GM10266 (cell line): ENCODE results near the gene KNSTRN.
A peak's percentile ranks its signal among the peaks of the same experiment; 100 is the strongest.

ENCODE experiments used
- DNase-seq: peaks from one replicate; pipeline ENCODE4 v3.0.0; 2012; ENCODE audit errors: extremely low spot score
- TF ChIP-seq, protein P1 (sequence below): IDR thresholded peaks from 2 replicates; pipeline ENCODE4 v1.5.1; 2012; ENCODE audit warnings: mild to moderate bottlenecking, low read depth; ENCODE audit not compliant: control insufficient read depth, insufficient read depth; ENCODE audit errors: missing control alignments

KNSTRN gene

GRCh38 chr15:40392986-40393948 is 10.7 kb downstream of the KNSTRN start:
- TF ChIP-seq, protein P1, sequence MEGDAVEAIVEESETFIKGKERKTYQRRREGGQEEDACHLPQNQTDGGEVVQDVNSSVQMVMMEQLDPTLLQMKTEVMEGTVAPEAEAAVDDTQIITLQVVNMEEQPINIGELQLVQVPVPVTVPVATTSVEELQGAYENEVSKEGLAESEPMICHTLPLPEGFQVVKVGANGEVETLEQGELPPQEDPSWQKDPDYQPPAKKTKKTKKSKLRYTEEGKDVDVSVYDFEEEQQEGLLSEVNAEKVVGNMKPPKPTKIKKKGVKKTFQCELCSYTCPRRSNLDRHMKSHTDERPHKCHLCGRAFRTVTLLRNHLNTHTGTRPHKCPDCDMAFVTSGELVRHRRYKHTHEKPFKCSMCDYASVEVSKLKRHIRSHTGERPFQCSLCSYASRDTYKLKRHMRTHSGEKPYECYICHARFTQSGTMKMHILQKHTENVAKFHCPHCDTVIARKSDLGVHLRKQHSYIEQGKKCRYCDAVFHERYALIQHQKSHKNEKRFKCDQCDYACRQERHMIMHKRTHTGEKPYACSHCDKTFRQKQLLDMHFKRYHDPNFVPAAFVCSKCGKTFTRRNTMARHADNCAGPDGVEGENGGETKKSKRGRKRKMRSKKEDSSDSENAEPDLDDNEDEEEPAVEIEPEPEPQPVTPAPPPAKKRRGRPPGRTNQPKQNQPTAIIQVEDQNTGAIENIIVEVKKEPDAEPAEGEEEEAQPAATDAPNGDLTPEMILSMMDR = no peak
- no peak for DNase-seq

GRCh38 chr15:40397688-40398412 is 15.3 kb downstream of the KNSTRN start:
- DNase-seq = no peak
- TF ChIP-seq, protein P1 = no peak

DNA sequence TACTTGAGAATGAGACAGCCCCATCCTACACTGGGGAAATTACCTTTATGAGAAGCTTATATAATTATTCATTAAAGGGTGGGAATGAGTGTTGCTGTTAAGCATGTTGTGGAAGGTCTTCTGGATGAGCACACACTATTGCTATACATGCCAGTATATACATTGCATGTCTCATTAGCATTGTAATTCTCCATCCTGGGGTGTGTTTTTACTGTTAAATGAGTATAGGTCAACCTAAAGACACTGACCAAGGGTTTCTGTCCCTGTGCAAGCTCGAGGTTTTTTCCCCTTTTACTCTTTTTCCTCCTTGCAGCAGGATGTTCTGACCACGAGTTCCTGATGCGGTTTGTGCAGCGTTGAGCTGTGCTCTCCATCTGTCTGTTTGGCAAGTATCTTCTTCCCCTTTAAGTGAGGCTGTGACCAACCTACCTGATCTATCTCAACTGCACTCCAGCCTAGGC is 15.9 kb downstream of the KNSTRN start:
- peak; percentile 32 for DNase-seq
- TF ChIP-seq, protein P1 = no peak

DNA sequence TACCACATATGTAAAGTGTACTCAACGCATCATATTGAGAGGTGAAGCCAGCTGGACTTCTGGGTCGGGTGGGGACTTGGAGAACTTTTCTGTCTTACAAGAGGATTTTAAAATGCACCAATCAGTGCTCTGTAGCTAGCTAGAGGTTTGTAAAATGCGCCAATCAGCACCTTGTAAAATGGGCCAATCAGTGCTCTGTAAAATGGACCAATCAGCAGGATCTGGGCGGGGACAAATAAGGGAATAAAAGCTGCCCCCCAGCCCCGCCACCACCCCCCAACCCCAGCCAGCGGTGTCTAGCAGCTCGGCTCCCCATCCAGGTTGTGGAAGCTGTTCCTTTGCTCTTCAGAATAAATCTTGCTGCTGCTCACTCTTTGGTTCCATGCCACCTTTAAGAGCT is 16.8 kb downstream of the KNSTRN start:
- DNase-seq = no peak
- TF ChIP-seq, protein P1 = no peak

DNA sequence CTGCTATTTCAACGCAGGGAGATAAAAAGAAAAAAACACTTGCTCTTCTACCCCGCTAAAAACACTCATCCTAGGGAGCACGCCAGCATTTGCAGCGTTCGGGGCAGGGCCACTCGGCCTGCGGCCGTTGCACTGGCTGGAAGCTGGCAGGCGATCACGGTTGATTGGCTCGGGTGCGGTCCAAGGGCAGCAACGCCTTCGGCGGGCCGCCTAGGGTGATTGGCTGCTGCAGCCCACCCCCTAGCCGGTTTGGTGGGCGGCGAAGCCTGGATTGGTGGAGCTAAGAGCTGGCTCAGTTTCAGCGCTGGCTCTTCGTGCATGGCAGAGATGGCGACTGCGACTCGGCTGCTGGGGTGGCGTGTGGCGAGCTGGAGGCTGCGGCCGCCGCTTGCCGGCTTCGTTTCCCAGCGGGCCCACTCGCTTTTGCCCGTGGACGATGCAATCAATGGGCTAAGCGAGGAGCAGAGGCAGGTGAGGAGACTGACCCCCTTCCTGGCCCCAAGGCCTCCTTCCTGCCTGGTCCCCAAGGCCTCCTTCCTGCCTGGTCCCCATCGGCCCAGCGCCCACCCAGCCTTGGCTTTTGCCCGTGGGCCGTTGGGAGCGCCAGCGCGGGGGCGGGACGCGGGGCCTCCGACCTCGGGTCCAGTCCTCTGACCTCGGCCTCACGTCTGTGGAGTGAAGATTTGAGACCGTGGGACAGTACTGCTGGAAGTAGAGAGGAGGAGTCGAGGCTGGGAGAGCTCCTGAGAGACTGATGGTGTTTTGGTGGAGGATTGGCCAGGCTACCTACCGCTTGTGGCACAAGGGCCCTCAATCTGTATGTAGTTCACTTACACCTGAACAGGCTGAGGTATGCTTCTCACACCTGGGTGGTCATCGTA is 23.2 kb downstream of the KNSTRN start, which contains the start of gene IVD:
Gene IVD, plus strand, starts transcription at position 295 of the 881 bp plus-strand sequence. Its CDS starts 33 bp downstream, at position 328.
- peak; percentile 97 for DNase-seq
- TF ChIP-seq, protein P1 = no peak

DNA sequence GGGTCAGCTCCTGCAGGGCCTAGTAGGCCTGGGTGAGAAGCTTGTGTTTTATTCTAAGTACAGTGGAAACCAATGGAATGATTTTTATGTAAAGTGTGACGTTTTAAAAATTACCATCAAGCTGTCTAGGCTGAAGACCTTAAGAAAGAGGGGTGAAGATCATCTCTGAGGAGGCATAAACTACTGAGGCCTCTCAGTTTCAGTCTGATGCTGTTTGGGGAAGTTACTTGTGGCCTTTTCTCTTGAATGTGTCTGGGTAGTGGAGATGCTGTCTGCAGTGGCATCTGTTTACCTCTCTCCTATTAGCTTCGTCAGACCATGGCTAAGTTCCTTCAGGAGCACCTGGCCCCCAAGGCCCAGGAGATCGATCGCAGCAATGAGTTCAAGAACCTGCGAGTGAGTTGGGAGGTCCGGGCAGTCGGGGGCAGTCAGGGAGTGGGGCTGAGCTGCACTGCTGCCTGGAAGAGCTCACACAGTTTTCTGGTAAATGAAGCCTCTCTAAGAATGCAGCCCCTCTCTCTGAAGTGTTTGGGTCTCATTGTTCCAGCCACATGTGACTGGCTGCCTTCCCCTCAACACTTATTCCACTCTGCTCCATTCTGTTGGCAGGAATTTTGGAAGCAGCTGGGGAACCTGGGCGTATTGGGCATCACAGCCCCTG is 24.9 kb downstream of the KNSTRN start:
- DNase-seq = peak; percentile 87
- TF ChIP-seq, protein P1 = no peak
